HepG2 (cell line): Measurements from ENCODE around the gene PROC. TPM values are rescaled to one million over a fixed set of nuclear protein-coding genes. Genes with fewer than 3 reads are reported as not detected.

Source experiments
- CHD4 ChIP-seq: fragments of 200-600 bp; sonication (generic); IDR thresholded peaks from 2 replicates; pipeline ENCODE4 v1.7.0; 2017; ENCODE audit warnings: mild to moderate bottlenecking, low read length, borderline replicate concordance
- EEA1 ChIP-seq: sonication (generic); formaldehyde crosslinking; IDR thresholded peaks from 2 replicates; pipeline ENCODE4 v1.5.1; 2020; ENCODE audit warnings: mild to moderate bottlenecking, missing genetic modification reagents, borderline replicate concordance
- GABPA ChIP-seq, 2 experiments: IDR thresholded peaks; 2 replicates each; pipeline ENCODE4 v1.6.1; 2011 to 2016; ENCODE audit warnings: low read depth in 2 of 2, low read length in 1 of 2, missing biosample characterization in 1 of 2, missing genetic modification characterization in 1 of 2
- MAFG ChIP-seq: sonication (generic); formaldehyde crosslinking; IDR thresholded peaks from 2 replicates; pipeline ENCODE4 v1.5.1; 2020; ENCODE audit warnings: mild to moderate bottlenecking, missing genetic modification reagents
- NFE2 ChIP-seq: sonication (generic); formaldehyde crosslinking; IDR thresholded peaks from 2 replicates; pipeline ENCODE4 v1.4.0; 2020; ENCODE audit warnings: missing genetic modification reagents
- RAD21 ChIP-seq: fragments of 450-650 bp; formaldehyde crosslinking; IDR thresholded peaks from 2 replicates; pipeline ENCODE4 v1.5.0; 2020; ENCODE audit warnings: mild to moderate bottlenecking
- SRSF1 ChIP-seq: fragments of 200-400 bp; formaldehyde crosslinking; optimal IDR thresholded peaks from 2 replicates; pipeline ENCODE3; 2017; ENCODE audit warnings: mild to moderate bottlenecking, low read depth, low read length, moderate library complexity
- SSRP1 ChIP-seq: IDR thresholded peaks from 2 replicates; pipeline ENCODE4 v1.6.1; 2016; ENCODE audit warnings: control low read depth
- ZEB1 ChIP-seq: IDR thresholded peaks from 2 replicates; pipeline ENCODE4 v1.6.1; 2012; ENCODE audit warnings: mild to moderate bottlenecking, low read depth, inconsistent platforms; ENCODE audit not compliant: insufficient replicate concordance
- ZNF282 ChIP-seq: fragments of 450-650 bp; IDR thresholded peaks from 2 replicates; pipeline ENCODE4 v1.6.1; 2018; ENCODE audit not compliant: partially characterized antibody
- ZNF362 ChIP-seq: sonication (generic); formaldehyde crosslinking; IDR thresholded peaks from 2 replicates; pipeline ENCODE4 v1.4.0; 2020; ENCODE audit warnings: missing genetic modification reagents, mild to moderate bottlenecking, borderline replicate concordance
- ZNF503 ChIP-seq: sonication (generic); formaldehyde crosslinking; IDR thresholded peaks from 2 replicates; pipeline ENCODE4 v1.4.0; 2020; ENCODE audit warnings: missing genetic modification reagents
- ZNF768 ChIP-seq: sonication (generic); formaldehyde crosslinking; IDR thresholded peaks from 2 replicates; pipeline ENCODE4 v1.4.0; 2020; ENCODE audit warnings: missing genetic modification reagents
- polyA plus RNA-seq, 8 experiments: library from polyadenylated mRNA; depleted of rRNA in 3 of 8; stranded (reverse) in 7 of 8; unstranded in 1 of 8; fragments of >200 nt; fragmentation: Illumina TruSeq in 4 of 8; extraction: Trizol in 4 of 8; gene quantifications; 2 replicates each; pipeline versions ENCODE4 v1.2.1 to v1.2.3, GENCODE V29; 2011 to 2016; ENCODE audit warnings: low read depth in 4 of 8, missing spikeins in 1 of 8, mixed read lengths in 1 of 8; ENCODE audit not compliant: insufficient read depth in 1 of 8
- total RNA-seq, 5 experiments: library from RNA; depleted of rRNA; stranded (reverse); fragments of >200 nt; fragmentation: Illumina TruSeq; extraction: Trizol; gene quantifications; 2 replicates each; pipeline ENCODE4 v1.2.3, GENCODE V29; 2016; ENCODE audit warnings: low read depth in 1 of 5
- TF ChIP-seq, protein P1 (sequence below): sonication (generic); formaldehyde crosslinking; IDR thresholded peaks from 2 replicates; pipeline ENCODE4 v1.4.0; 2020; ENCODE audit warnings: missing genetic modification reagents
- TF ChIP-seq, protein P2 (sequence below): sonication (generic); formaldehyde crosslinking; IDR thresholded peaks from 2 replicates; pipeline ENCODE4 v1.4.0; 2020; ENCODE audit warnings: mild to moderate bottlenecking, missing genetic modification reagents

The PROC gene
- total and polyA plus RNA-seq, 2 of the 13 experiments (the other 11 are each of a cell fraction or from before 2014, with no cell fraction given): 134 to 185 TPM

DNA sequence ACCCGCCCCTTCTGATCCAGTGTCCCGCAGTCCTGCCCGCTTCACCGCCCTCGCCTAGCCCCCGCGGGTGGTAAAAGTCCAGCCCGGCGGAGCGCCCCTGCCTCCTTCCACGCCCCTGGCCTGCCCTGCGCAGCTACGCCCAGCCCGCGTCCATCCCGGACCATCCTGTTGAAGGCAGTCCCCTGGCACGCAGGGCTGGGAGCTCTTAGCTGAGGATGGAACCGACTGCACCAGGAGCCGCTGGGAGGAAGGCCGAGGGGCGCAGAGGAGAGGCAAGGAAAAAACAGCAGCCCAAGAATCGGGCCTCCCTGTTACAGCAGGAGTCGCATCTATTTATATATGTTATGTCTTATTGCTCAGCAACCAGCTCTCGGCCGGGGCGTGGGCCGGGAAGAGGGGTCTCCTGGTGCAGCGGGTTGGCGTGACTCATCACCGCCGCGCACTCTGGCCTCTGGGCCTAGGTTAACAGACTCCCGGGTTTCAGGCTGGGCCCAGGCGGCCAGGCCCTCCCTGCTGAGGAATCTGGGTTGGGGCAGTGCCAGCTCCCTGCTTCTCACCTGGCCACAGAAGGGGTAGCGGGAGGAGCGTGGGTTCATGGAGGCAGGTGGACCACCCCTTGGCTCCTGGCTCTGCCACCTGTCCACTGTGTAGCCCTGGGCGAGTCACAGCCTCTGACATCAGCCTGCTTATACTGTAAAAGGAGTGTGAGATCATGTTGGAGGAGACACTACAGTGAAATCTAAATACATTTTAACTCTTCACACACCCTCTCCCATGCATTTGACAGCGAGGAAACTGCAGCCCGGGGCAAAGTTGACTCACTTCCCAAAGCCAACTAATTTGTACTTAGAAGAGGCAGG, 17.1 kb upstream of the PROC start (continued):
- TF ChIP-seq, protein P1, sequence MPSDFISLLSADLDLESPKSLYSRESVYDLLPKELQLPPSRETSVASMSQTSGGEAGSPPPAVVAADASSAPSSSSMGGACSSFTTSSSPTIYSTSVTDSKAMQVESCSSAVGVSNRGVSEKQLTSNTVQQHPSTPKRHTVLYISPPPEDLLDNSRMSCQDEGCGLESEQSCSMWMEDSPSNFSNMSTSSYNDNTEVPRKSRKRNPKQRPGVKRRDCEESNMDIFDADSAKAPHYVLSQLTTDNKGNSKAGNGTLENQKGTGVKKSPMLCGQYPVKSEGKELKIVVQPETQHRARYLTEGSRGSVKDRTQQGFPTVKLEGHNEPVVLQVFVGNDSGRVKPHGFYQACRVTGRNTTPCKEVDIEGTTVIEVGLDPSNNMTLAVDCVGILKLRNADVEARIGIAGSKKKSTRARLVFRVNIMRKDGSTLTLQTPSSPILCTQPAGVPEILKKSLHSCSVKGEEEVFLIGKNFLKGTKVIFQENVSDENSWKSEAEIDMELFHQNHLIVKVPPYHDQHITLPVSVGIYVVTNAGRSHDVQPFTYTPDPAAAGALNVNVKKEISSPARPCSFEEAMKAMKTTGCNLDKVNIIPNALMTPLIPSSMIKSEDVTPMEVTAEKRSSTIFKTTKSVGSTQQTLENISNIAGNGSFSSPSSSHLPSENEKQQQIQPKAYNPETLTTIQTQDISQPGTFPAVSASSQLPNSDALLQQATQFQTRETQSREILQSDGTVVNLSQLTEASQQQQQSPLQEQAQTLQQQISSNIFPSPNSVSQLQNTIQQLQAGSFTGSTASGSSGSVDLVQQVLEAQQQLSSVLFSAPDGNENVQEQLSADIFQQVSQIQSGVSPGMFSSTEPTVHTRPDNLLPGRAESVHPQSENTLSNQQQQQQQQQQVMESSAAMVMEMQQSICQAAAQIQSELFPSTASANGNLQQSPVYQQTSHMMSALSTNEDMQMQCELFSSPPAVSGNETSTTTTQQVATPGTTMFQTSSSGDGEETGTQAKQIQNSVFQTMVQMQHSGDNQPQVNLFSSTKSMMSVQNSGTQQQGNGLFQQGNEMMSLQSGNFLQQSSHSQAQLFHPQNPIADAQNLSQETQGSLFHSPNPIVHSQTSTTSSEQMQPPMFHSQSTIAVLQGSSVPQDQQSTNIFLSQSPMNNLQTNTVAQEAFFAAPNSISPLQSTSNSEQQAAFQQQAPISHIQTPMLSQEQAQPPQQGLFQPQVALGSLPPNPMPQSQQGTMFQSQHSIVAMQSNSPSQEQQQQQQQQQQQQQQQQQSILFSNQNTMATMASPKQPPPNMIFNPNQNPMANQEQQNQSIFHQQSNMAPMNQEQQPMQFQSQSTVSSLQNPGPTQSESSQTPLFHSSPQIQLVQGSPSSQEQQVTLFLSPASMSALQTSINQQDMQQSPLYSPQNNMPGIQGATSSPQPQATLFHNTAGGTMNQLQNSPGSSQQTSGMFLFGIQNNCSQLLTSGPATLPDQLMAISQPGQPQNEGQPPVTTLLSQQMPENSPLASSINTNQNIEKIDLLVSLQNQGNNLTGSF: no peak
- TF ChIP-seq EEA1 (CRISPR knock-in tag): no peak
- no peak for TF ChIP-seq NFE2 (CRISPR knock-in tag)
- TF ChIP-seq, protein P2, sequence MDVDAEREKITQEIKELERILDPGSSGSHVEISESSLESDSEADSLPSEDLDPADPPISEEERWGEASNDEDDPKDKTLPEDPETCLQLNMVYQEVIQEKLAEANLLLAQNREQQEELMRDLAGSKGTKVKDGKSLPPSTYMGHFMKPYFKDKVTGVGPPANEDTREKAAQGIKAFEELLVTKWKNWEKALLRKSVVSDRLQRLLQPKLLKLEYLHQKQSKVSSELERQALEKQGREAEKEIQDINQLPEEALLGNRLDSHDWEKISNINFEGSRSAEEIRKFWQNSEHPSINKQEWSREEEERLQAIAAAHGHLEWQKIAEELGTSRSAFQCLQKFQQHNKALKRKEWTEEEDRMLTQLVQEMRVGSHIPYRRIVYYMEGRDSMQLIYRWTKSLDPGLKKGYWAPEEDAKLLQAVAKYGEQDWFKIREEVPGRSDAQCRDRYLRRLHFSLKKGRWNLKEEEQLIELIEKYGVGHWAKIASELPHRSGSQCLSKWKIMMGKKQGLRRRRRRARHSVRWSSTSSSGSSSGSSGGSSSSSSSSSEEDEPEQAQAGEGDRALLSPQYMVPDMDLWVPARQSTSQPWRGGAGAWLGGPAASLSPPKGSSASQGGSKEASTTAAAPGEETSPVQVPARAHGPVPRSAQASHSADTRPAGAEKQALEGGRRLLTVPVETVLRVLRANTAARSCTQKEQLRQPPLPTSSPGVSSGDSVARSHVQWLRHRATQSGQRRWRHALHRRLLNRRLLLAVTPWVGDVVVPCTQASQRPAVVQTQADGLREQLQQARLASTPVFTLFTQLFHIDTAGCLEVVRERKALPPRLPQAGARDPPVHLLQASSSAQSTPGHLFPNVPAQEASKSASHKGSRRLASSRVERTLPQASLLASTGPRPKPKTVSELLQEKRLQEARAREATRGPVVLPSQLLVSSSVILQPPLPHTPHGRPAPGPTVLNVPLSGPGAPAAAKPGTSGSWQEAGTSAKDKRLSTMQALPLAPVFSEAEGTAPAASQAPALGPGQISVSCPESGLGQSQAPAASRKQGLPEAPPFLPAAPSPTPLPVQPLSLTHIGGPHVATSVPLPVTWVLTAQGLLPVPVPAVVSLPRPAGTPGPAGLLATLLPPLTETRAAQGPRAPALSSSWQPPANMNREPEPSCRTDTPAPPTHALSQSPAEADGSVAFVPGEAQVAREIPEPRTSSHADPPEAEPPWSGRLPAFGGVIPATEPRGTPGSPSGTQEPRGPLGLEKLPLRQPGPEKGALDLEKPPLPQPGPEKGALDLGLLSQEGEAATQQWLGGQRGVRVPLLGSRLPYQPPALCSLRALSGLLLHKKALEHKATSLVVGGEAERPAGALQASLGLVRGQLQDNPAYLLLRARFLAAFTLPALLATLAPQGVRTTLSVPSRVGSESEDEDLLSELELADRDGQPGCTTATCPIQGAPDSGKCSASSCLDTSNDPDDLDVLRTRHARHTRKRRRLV (CRISPR knock-in tag): no peak
- no peak for TF ChIP-seq GABPA (IDR thresholded peaks at IDR 0.05; ENCODE audit: low read depth, low read length)
- TF ChIP-seq GABPA (CRISPR knock-in tag; IDR thresholded peaks at IDR 0.05; ENCODE audit: low read depth): no peak
- TF ChIP-seq RAD21 (CRISPR knock-in tag): peak; percentile 22
- no peak for TF ChIP-seq ZNF282
- peak; percentile 43 for TF ChIP-seq ZEB1
- peak; percentile 63; the same call in 1 of the 2 replicates for TF ChIP-seq SSRP1 (CRISPR knock-in tag)
- TF ChIP-seq ZNF768: no peak
- TF ChIP-seq CHD4: no peak
- TF ChIP-seq MAFG (CRISPR knock-in tag): no peak
- no peak for TF ChIP-seq ZNF362
- TF ChIP-seq ZNF503 (CRISPR knock-in tag): no peak
- TF ChIP-seq SRSF1: peak; percentile 55
